GM19324 (cell line): ENCODE measurements around the gene DTNB.

Experiments
- ATAC-seq: cut with Tn5 transposase; IDR thresholded peaks from one replicate; pipeline ENCODE4 v1.9.1; 2021; ENCODE audit warnings: mild to moderate bottlenecking, moderate library complexity; ENCODE audit not compliant: unreplicated experiment, low FRiP score

The DTNB gene

GRCh38 chr2:25375989-25376545, 297.3 kb downstream of the DTNB start:
- no peak for ATAC-seq

GRCh38 chr2:25375371-25375988, 297.9 kb downstream of the DTNB start:
- no peak for ATAC-seq

GRCh38 chr2:25374827-25375226, 298.6 kb downstream of the DTNB start:
- no peak for ATAC-seq

- no peak for ATAC-seq
Measured at GRCh38 chr2:25374411-25374810, 299.0 kb downstream of the DTNB start.

GRCh38 chr2:25373269-25373981, 300.0 kb downstream of the DTNB start:
- no peak for ATAC-seq

- ATAC-seq: no peak
Measured at GRCh38 chr2:25372405-25373268, 300.7 kb downstream of the DTNB start.

- no peak for ATAC-seq
Measured at GRCh38 chr2:25371253-25372241, 301.8 kb downstream of the DTNB start.

GRCh38 chr2:25369876-25370275, 303.5 kb downstream of the DTNB start:
- ATAC-seq: no peak

- ATAC-seq: no peak
Measured at GRCh38 chr2:25369439-25369838, 303.9 kb downstream of the DTNB start.

GRCh38 chr2:25368660-25369059, 304.7 kb downstream of the DTNB start:
- ATAC-seq: no peak

GRCh38 chr2:25367296-25367695, 306.1 kb downstream of the DTNB start:
- no peak for ATAC-seq

- ATAC-seq: no peak
Measured at GRCh38 chr2:25366629-25367028, 306.7 kb downstream of the DTNB start.

- no peak for ATAC-seq
Measured at GRCh38 chr2:25365241-25365640, 308.1 kb downstream of the DTNB start.

- ATAC-seq: no peak
Measured at GRCh38 chr2:25363733-25364132, 309.6 kb downstream of the DTNB start.

GRCh38 chr2:25362434-25363145, 310.8 kb downstream of the DTNB start:
- ATAC-seq: peak; percentile 56

- peak; percentile 84 for ATAC-seq
Measured at GRCh38 chr2:25362049-25362433, 311.3 kb downstream of the DTNB start.

- ATAC-seq: no peak
Measured at GRCh38 chr2:25361261-25362048, 311.9 kb downstream of the DTNB start.

GRCh38 chr2:25358836-25359235, 314.5 kb downstream of the DTNB start:
- ATAC-seq: no peak
